Measurements from ENCODE around the gene IKZF1. TPM values are rescaled to one million over a fixed set of nuclear protein-coding genes. Genes with fewer than 3 reads are reported as not detected.

The IKZF1 gene
- total RNA-seq, 1 experiment from 2014 or later = 0.77 TPM

GRCh38 chr7:50399206-50399605, 94.7 kb downstream of the IKZF1 start:
- ChIA-PET CTCF (no interaction called here), POLR2A (no interaction called here)
- peaks cover 30% of the 10 kb centered on the region for H3K27me3 ChIP-seq (ENCODE audit: control insufficient read depth, insufficient read depth, low read length)
- no peaks in the 10 kb centered on the region for H3K4me1 ChIP-seq (ENCODE audit: control insufficient read depth, insufficient read depth, low read length)
- BruUV-seq (replicated peaks) = no TSS peak
- intact Hi-C loops (cut with micrococcal nuclease; ENCODE audit: unreplicated experiment) (no loop called here), in situ Hi-C loops (cut with HindIII; ENCODE audit: low pct_unique_long_range_greater_than_20kb, low sequenced_read_pairs) (no loop called here)
- H3K4me3 ChIP-seq (ENCODE audit: low read depth in 2 of 2, low read length in 2 of 2) = no peak overlapping the region
- no peaks in the 10 kb centered on the region for H3K36me3 ChIP-seq (ENCODE audit: control insufficient read depth, insufficient read depth, low read length)
- no peak for ATAC-seq
- H3K27ac ChIP-seq (ENCODE audit: low read length) = no peak overlapping the region
- no peak for TF ChIP-seq POLR2AphosphoS5 (IDR thresholded peaks at IDR 0.05; ENCODE audit: low read depth, low read length)
- no peak for TF ChIP-seq REST (IDR thresholded peaks at IDR 0.05; ENCODE audit: insufficient read depth in 1 of 2, low read depth in 2 of 2, low read length in 1 of 2)
- TF ChIP-seq SIN3A (IDR thresholded peaks at IDR 0.05; ENCODE audit: borderline replicate concordance, insufficient read depth, low read depth, low read length) = no peak
- no peak for TF ChIP-seq TCF7L2 (IDR thresholded peaks at IDR 0.05; ENCODE audit: low read depth, low read length)
- TF ChIP-seq CTCF (IDR thresholded peaks at IDR 0.05) = no peak
- no peaks in the 10 kb centered on the region for H3K9me3 ChIP-seq (ENCODE audit: control insufficient read depth, insufficient read depth, low read depth, low read length)
- no peak for DNase-seq (ENCODE audit: low read depth, low spot score)

- H3K27ac ChIP-seq (ENCODE audit: low read length) = no peak overlapping the region
- BruUV-seq (replicated peaks) = no TSS peak
- intact Hi-C loops (cut with micrococcal nuclease; ENCODE audit: unreplicated experiment) = no loop called here
- no peaks in the 10 kb centered on the region for H3K36me3 ChIP-seq (ENCODE audit: control insufficient read depth, insufficient read depth, low read length)
- no peak for TF ChIP-seq TCF7L2 (IDR thresholded peaks at IDR 0.05; ENCODE audit: low read depth, low read length)
- no peak for TF ChIP-seq CTCF (IDR thresholded peaks at IDR 0.05)
- no peak for TF ChIP-seq SIN3A (IDR thresholded peaks at IDR 0.05; ENCODE audit: borderline replicate concordance, insufficient read depth, low read depth, low read length)
- no peak for TF ChIP-seq POLR2AphosphoS5 (IDR thresholded peaks at IDR 0.05; ENCODE audit: low read depth, low read length)
- no peak for TF ChIP-seq REST (IDR thresholded peaks at IDR 0.05; ENCODE audit: insufficient read depth in 1 of 2, low read depth in 2 of 2, low read length in 1 of 2)
- DNase-seq (ENCODE audit: low read depth, low spot score) (no peak), ATAC-seq (no peak)
- no peak overlapping the region for H3K4me3 ChIP-seq (ENCODE audit: low read depth in 2 of 2, low read length in 2 of 2)
- H3K9me3 ChIP-seq (ENCODE audit: control insufficient read depth, insufficient read depth, low read depth, low read length) = no peaks in the 10 kb centered on the region
- CTCF ChIA-PET = no interaction called here
- POLR2A ChIA-PET = no interaction called here
- no peaks in the 10 kb centered on the region for H3K4me1 ChIP-seq (ENCODE audit: control insufficient read depth, insufficient read depth, low read length)
- in situ Hi-C loops (cut with HindIII; ENCODE audit: low pct_unique_long_range_greater_than_20kb, low sequenced_read_pairs) = no loop called here
- peaks cover 33% of the 10 kb centered on the region for H3K27me3 ChIP-seq (ENCODE audit: control insufficient read depth, insufficient read depth, low read length)
Observed at GRCh38 chr7:50399635-50400034, 95.1 kb downstream of the IKZF1 start.
